IPS-18c (cell line): ENCODE results near the gene TFEB.

Source experiments
- H3K4me3 ChIP-seq: 2 replicates; pipeline ENCODE4 v1.7.0; 2013; ENCODE audit warnings: low read depth, mild to moderate bottlenecking, low read length, moderate library complexity; ENCODE audit not compliant: insufficient read depth
- H3K9me3 ChIP-seq: one replicate; pipeline ENCODE4 v1.6.1; 2013; ENCODE audit warnings: mild to moderate bottlenecking, low read length, moderate library complexity; ENCODE audit not compliant: control insufficient read depth, insufficient read depth

Gene TFEB

DNA sequence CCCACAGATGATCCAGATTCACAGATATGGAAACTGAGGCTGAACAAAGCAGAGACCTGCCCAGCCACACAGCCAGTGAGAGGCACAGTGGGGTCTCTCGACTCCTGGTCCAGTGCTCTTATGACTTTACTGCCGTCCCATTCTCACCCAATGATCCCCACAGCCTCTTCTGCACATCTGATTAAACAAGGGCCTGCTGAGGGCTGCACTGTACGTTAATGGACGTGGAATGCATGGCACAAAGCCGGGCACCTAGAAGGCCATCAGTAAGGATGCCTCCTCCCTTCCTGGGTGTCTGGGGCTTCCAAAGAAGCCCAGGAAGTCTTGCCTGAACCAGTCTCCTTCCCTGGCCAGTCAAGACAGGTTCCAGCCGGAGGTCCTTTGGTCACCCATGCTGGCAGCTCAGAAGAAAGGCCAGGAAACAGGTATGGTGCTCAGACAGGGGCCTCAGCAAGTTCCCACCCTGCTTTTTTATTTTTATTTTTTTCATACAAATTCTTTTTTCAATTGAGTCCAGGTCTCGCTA is 3.8 kb downstream of the TFEB start:
- Histone ChIP-seq H3K4me3 (no peak overlapping the region), H3K9me3 (no peaks in the 10 kb centered on the region)

DNA sequence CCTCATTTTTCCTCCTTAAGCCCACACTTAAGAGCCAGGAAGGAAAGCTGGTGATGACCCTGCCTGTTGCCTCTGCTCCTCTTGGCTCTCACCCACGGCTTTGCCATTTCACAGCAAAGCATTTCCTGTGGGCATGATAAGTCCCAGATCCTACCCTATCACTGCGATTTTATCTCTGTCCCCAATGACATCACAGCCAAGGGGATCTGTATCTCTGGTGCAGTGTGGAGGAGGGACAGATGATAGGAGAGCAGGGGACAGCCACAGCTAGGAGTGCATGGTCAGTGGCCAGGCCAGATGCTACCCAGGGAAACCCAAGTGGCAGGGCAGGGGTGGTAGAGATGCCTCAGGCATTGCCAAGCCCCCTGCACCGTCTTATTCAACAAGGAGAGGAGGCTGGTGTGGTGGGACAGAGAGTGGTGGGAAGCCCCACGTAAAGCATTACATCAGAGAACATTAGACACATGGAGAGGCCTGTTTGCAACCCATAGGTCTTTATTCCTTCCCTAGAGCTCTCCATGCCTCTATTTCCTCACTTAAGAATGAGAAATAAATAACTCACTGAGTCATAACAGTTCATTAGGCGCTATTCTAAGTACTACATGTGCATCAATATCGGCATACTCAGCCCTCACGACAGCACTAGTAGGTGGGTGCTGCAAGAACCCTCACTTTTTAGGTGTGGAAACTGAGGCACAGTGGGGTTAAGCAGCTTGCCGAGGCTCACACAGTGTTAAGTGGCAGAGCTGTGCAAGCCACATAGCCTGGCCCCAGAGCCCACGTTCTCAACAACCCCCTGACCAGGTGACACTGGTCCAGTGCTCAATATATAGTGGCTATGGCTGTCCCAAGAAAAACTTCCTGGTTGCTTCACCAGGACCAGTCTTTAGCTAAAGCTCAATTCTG is 4.6 kb downstream of the TFEB start:
- no peaks in the 10 kb centered on the region for H3K9me3 ChIP-seq
- no peak overlapping the region for H3K4me3 ChIP-seq

DNA sequence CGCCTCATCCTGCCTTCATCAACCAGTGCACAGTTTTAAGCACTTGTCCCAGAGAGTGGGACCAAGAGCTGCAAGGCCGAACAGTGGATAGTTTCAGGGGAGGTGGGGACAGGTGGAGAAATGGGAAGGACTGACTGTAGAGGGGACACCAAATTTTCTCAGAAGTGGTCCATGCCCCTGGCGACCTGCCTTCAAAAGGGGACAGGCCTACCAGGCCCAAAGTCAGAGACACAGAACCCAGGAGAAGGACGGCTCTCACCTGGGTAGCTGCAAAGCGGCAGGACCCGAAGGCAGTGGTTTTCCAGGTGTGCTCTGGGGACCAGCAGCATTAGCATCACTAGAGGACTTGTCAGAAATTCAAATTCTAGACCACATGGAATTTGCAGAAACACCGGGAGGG is 5.8 kb downstream of the TFEB start:
- Histone ChIP-seq H3K9me3 (no peaks in the 10 kb centered on the region), H3K4me3 (0 out of 2 replicates have a peak overlapping the region, but pooled peaks have one; percentile 1)

DNA sequence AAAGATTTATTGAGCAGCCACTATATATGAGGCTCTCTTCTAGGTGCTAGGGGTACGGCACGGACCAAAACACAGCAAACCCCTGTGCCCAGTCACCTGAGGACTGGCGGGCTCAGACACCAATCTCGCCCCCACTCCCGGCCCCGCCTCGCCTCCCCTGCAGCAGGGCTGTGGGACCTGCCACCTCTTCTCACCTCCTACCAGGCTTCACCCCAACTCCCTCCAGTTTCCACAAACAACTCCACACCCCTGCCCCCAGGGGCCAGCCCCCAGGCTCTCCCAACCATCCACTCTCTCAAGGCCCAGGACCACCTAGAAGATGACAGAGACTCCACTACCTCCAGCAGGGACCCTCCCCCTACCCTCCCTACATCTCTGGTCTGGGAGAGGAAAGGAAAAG is 6.5 kb downstream of the TFEB start:
- H3K4me3 ChIP-seq: no peak overlapping the region
- no peaks in the 10 kb centered on the region for H3K9me3 ChIP-seq

DNA sequence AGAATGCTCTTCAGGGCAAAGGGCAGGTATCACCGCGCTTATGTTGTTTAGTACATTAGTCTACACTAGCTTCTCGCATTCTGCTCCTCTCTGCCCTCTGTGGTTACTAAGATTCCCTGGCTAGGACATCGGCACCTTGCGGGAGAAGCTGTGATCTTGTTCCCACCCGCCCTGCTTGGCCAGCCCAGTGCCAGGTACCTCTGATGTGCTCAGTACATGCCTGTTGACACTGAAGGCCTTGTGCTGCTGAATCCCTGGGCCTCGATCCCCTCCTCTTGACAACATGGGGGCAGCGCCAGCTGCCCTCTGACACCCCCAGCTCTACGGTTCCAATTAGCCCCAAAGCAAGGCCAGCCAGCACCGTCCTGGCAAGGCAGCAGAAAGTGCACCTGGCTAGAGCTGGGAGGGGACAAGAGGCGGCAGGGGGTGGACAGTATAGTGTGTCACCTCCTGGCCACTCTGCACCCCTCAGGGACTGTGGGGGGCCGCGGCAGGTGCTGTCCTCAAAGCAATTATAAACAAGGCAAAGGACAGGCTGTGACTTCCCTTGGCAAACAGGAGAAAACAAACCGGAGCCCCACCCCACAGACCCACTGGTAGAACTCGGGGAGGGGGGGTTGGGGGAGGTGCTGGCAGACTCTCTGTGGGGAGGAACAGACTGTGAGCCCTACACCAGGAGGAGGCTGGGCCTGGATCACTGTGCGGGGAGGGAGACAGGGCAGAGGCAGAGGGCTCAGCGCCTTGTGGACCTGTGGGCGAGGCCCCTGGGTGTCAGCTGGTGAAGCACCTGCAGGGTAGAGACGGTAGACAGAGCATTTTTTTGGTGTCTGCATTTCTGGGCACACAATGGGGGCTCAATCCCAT is 7.1 kb downstream of the TFEB start:
- no peak overlapping the region for H3K4me3 ChIP-seq
- no peaks in the 10 kb centered on the region for H3K9me3 ChIP-seq

DNA sequence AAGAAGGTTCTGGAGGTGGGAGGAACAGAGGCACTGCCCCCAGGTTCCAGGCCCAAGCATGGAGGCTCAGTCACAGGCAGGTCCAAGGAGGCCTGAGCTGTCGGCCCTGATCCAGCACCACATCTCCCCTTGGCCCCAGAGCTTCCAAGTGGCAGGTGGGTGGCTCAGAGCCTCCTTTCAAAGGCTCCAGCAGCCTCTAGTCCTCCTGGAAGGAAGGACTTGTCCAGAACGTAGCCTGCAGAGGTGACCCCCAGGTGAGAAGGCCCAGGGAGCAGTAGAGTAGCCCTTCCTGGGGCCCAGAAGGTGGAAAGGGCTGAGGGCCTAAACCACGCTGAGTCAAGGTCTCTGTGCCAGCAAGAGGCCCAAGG is 7.7 kb downstream of the TFEB start:
- no peaks in the 10 kb centered on the region for H3K9me3 ChIP-seq
- H3K4me3 ChIP-seq: no peak overlapping the region

DNA sequence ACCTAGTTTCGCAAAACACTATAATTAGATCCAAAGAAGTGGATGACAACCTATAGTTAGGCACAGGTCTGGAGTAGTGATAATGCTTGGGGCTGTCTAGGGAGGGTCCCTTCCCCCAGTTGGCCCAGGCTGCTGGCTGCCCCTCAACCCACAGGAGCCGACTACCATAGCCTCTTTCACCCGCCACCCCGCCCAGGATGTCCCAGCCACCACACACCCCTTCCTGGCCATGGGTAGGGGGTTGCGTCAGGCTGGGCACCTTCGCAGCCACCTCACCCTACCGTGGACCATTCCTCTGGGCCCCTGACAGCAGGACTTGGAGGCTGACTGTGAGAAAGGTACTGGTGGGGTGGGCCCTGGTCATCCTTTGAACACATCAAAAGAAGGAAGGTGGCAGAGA is 8.5 kb downstream of the TFEB start:
- no peaks in the 10 kb centered on the region for H3K9me3 ChIP-seq
- no peak overlapping the region for H3K4me3 ChIP-seq

DNA sequence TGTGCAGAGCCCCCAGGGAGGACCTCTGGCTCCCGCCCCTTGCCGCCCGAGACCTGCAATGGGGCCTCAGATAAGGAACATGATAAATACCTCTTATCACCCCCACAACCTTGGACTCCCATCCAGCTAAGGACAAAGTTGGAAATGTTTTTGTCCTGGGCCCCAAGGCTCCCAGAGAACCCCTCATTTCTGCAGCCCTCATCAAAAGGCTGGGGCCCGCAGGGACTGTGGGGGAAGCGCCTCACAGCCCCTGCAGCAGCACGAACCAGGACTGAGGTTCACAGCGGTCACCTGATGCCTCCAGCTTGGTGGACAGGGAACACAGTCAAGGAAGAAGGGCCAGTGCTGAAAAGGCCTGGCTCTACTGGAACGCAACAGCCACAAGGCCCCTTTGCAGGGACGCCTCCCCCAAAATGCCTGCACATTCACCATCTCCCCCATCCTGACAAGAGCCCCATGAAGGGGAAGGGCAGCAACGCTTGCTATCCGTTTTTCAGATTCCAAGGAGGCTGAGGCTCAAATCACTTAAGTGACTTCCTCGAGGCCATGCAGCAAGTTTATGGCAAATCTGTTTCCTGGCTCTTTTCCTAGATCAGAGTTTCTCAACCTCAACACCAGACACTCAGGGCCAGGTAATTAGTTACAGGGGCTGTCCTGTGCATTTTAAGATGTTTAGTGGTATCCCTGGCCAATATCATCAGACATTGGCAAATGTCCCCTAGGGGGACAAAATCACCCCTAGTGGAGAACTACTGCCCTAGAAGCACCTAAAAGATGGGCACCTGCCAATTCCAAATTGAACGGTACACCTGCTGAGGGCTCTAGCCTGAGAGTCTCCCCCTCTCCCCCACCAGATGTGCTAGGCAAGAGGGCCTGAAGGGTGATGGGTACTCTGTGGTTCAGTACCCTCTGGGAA is 10.6 kb downstream of the TFEB start:
- Histone ChIP-seq H3K9me3 (no peaks in the 10 kb centered on the region), H3K4me3 (no peak overlapping the region)

DNA sequence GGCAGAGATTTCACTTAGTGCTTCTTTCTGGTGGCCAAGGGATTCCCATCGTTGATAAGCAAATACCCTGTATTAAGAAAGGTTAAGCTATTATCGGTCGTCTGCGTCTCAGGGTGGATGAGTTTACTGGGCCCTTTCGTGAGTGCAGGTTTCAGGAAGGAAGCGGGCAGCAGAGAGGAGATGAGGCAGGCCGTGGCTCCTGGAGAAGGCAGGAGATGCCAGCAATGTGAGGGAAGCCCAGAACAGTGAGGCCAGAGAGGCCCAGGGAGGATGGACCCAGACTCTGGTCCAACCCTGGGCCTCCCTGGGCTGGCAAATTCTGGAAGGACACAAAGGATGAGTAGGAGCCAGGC is 11.2 kb downstream of the TFEB start:
- H3K4me3 ChIP-seq: no peak overlapping the region
- H3K9me3 ChIP-seq: no peaks in the 10 kb centered on the region

DNA sequence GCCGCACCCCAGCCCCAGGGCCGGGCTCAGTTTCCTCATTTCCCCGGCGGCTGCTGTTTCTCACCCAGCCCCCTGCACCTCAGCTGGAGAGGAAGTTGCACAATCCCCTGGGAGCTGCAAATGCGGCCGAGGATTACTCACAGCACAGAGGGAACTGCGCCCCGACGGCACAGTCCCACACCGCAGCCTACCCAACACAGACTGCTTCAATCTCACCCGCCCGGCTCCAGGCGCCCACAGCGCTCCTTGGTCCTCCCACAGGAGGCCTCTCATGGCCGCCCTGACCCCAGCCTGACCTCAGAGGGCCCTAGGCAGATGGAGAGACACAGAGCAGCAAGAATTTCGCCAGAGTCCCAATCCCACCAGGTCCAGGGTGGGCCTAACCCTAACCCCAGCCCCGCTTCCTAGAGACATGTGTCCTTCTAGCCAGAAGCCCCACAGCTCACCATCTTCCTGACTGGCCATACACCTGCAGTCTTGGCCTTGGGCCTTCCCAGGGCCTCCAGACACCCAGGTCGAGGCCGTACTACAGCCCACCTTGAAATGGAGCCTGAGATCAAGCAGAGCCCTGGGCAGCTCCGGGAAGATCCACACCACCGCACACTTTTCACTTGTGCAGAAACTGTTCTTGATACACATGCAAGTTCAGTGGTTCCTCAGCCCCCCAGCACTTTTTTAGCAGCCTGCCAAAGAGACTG is 11.7 kb downstream of the TFEB start:
- Histone ChIP-seq H3K4me3 (no peak overlapping the region), H3K9me3 (no peaks in the 10 kb centered on the region)

DNA sequence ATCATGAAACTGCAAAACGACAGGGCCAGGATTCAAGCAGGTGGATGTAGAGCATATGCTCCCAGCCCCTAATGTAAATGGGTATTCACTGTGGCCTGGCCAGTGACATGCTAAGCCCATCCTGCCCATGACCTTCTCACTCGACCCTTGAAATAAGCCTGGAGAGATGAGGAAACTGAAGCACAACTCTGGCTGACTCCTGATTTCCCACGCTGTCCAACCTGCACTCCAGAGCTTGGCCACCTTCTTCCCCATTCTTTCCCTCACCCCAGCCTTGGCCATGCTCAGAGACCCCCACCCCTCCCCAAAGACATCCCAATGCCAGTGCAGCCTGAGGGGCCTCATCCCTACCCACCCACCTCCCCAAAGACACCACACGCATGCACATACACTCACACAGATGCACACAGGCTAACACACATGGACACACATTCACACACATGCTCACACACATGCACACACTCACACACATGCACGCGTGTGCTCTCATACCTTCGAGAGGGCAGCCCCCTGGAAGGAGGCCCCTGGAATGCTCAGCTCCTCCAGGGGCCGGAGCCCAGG is 12.4 kb downstream of the TFEB start:
- H3K9me3 ChIP-seq: no peaks in the 10 kb centered on the region
- H3K4me3 ChIP-seq: no peak overlapping the region

DNA sequence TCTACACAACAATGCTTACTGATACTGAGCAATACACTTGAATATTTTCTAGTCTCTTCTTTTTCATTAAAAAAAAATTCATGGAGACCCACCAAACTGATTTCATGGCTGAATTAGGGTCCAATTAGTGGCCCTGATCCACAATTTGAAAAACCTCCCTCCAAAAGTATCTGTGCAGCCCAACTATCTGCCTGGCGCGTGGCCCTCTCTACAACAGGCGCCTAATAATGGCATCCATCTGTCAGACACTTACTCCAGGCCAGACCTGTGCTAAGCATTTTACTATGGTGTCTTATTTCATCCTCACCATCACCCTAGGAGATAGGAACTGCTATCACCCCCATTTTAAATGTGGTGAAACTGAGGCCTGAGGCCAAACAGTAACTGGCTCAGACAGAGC is 14.0 kb downstream of the TFEB start:
- Histone ChIP-seq H3K4me3 (no peak overlapping the region), H3K9me3 (no peaks in the 10 kb centered on the region)

DNA sequence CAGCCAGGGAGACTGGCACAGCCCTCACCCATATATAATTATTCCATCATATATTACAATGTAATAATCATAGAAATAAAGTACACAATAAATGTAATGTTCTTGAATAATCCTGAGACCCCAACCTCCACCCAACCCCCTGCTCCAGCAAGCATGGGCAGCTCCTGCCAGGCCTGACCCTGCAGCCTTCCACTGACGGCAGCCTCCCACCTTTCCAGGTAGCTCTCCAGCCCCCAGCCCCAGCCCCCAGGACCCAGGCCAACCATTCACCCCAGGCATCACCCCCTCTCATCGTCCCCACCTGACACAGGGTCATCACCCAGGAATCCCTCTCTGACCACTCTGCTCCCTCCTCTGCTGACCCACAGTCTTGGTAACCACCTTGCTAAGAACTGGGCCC is 14.6 kb downstream of the TFEB start:
- Histone ChIP-seq H3K9me3 (no peaks in the 10 kb centered on the region), H3K4me3 (no peak overlapping the region)

DNA sequence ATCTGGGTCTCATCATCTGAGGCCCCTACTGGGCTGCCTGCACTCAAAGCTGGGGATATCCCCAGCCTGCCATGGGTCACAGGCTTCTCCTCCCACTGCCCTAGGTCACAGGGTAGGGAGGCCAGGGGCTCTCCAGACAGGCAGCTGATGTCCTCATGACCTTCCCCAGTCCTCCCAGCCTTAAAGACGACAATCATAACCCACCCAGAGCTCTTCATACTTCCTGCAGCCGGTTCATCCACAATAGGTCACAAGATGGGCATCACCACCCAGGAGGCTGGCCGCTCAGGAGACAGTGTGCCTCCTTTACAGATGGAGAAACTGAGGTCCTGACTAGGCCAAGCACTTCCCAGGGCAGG is 15.2 kb downstream of the TFEB start:
- H3K9me3 ChIP-seq: no peaks in the 10 kb centered on the region
- no peak overlapping the region for H3K4me3 ChIP-seq

DNA sequence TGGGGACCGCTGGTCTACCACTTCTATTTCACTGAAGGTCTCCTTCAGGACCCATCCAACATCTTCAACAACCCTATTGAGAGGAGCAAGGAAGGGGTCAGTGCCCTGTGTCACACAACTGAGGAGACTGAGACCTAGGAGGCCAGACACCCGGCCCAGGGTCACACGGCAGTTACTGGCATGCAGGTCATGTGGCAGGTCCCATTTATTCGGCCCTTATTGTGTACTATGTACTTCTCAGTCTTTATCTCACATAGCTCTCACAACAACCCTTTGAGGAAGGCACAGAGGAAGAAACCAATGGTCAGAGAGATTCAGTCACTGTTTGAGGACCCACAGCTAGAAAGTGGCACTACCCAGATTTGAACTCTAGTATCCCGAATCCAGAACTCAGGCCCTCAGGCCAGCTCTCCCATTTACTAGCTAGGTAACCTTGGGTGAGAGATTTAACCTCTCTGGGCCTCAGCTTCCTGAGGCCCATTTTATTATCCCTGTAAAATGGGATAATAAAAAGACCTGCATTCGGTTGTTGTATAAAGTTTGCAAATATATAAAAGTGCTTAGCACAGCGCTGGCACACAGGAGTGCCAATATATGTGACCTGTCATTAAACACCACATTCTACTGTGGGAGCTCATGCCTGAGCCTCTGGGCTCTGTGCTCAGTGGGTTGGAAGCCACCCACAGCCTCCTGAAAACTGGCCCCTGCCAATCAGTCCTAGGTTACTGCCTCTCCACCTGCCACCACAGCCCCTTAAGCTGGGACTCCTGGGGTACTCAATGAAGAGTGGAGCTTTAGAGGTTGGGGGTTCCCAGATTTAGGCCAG is 15.8 kb downstream of the TFEB start:
- no peaks in the 10 kb centered on the region for H3K9me3 ChIP-seq
- no peak overlapping the region for H3K4me3 ChIP-seq

DNA sequence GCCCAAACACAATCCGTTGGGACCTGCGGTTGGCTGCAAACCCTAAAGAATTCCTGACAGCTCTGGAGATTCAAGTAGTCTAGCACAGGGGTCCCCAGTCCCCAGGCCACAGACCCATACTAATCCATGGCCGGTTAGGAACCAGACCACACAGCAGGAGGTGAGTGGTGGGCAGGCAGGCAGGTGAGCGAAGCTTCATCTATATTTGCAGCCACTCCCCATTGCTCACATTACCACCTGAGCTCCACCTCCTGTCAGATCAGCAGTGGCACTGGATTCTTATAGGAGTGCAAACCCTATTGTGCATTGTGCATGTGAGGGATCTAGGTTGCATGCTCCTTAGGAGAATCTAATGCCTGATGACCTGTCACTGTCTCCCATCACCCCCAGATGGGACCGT is 16.6 kb downstream of the TFEB start:
- Histone ChIP-seq H3K9me3 (no peaks in the 10 kb centered on the region), H3K4me3 (no peak overlapping the region)
